GM23338 (cell line): Measurements from ENCODE around the gene ASPSCR1. TPM values are rescaled to one million over a fixed set of nuclear protein-coding genes. Genes with fewer than 3 reads are reported as not detected.

ENCODE experiments used
- ATAC-seq: fragments of 200-7000 bp; cut with Tn5 transposase; 3 replicates; pipeline ENCODE4 v1.9.1; 2020
- DNase-seq: peaks from one replicate; pipeline ENCODE4 v3.0.0-alpha.2; 2015; ENCODE audit warnings: low spot score
- H2AFZ ChIP-seq: fragments of 200-600 bp; sonication (generic); 2 replicates; pipeline ENCODE4 v1.8.0; 2016; ENCODE audit warnings: antibody characterized with exemption, mild to moderate bottlenecking, moderate library complexity
- H3F3A ChIP-seq: fragments of 200-600 bp; sonication (generic); replicated peaks from 2 replicates; pipeline ENCODE4 v1.8.0; 2017; ENCODE audit warnings: antibody characterized with exemption, mixed run types, low read depth
- H3K27ac ChIP-seq: fragments of 200-600 bp; sonication (generic); 2 replicates; pipeline ENCODE4 v1.6.1; 2016; ENCODE audit warnings: low read depth
- H3K27me3 ChIP-seq: fragments of 200-600 bp; sonication (generic); 2 replicates; pipeline ENCODE4 v1.8.0; 2016; ENCODE audit warnings: mild to moderate bottlenecking, mixed run types, moderate library complexity; ENCODE audit not compliant: insufficient read depth
- H3K36me3 ChIP-seq: fragments of 200-600 bp; sonication (generic); 2 replicates; pipeline ENCODE4 v1.8.0; 2016; ENCODE audit warnings: mild to moderate bottlenecking; ENCODE audit not compliant: insufficient read depth
- H3K4me1 ChIP-seq: fragments of 200-600 bp; sonication (generic); 2 replicates; pipeline ENCODE4 v1.8.0; 2016; ENCODE audit warnings: mild to moderate bottlenecking, moderate library complexity; ENCODE audit not compliant: insufficient read depth
- H3K4me2 ChIP-seq: fragments of 200-600 bp; sonication (generic); 2 replicates; pipeline ENCODE4 v1.7.1; 2017; ENCODE audit warnings: mixed run types
- H3K4me3 ChIP-seq: fragments of 200-600 bp; sonication (generic); 2 replicates; pipeline ENCODE4 v1.6.1; 2016; ENCODE audit warnings: mixed run types
- H3K79me2 ChIP-seq: fragments of 200-600 bp; sonication (generic); replicated peaks from 2 replicates; pipeline ENCODE4 v1.8.0; 2017; ENCODE audit warnings: mild to moderate bottlenecking; ENCODE audit not compliant: insufficient read depth
- H3K9me2 ChIP-seq: fragments of 200-600 bp; sonication (generic); 2 replicates; pipeline ENCODE4 v1.8.0; 2017; ENCODE audit not compliant: insufficient read depth
- H4K20me1 ChIP-seq: fragments of 200-600 bp; sonication (generic); replicated peaks from 2 replicates; pipeline ENCODE4 v1.8.0; 2017; ENCODE audit warnings: mild to moderate bottlenecking; ENCODE audit not compliant: insufficient read depth
- H3K27ac Mint-ChIP-seq: 2 replicates; pipeline ENCODE4 v1.8.0; 2020; ENCODE audit warnings: inconsistent platforms, mild to moderate bottlenecking, moderate library complexity, mixed read lengths
- H3K27me3 Mint-ChIP-seq: 3 replicates; pipeline ENCODE4 v1.8.0; 2022; ENCODE audit warnings: low read depth, mild to moderate bottlenecking, moderate library complexity, mixed read lengths, inconsistent platforms; ENCODE audit not compliant: insufficient read depth, poor library complexity
- H3K36me3 Mint-ChIP-seq: 3 replicates; pipeline ENCODE4 v1.8.0; 2021; ENCODE audit warnings: low read depth, mild to moderate bottlenecking, inconsistent platforms, moderate library complexity, mixed read lengths
- H3K4me1 Mint-ChIP-seq: 3 replicates; pipeline ENCODE4 v1.8.0; 2020; ENCODE audit warnings: mild to moderate bottlenecking, inconsistent platforms, mixed read lengths
- H3K4me3 Mint-ChIP-seq: 3 replicates; pipeline ENCODE4 v1.8.0; 2021; ENCODE audit warnings: moderate library complexity, mild to moderate bottlenecking, inconsistent platforms, mixed read lengths
- H3K9me3 Mint-ChIP-seq: 3 replicates; pipeline ENCODE4 v1.8.0; 2020; ENCODE audit warnings: moderate library complexity, mild to moderate bottlenecking, inconsistent platforms, mixed read lengths
- CREB1 ChIP-seq: fragments of 250-450 bp; sonication (Bioruptor Pico); IDR thresholded peaks from 2 replicates; pipeline ENCODE4 v1.5.0; 2020; ENCODE audit warnings: low read depth, mild to moderate bottlenecking, moderate library complexity
- EZH2 ChIP-seq: fragments of 200-600 bp; sonication (generic); IDR thresholded peaks from one replicate; pipeline ENCODE4 v1.8.0; 2017; ENCODE audit warnings: antibody characterized with exemption, mild to moderate bottlenecking, low read depth; ENCODE audit not compliant: unreplicated experiment
- EZH2phosphoT487 ChIP-seq: fragments of 200-600 bp; sonication (generic); IDR thresholded peaks from one replicate; pipeline ENCODE4 v1.8.1; 2018; ENCODE audit warnings: antibody characterized with exemption; ENCODE audit not compliant: unreplicated experiment
- JUNB ChIP-seq: IDR thresholded peaks from one replicate; pipeline ENCODE4 v1.6.1; 2016; ENCODE audit warnings: antibody characterized with exemption; ENCODE audit not compliant: unreplicated experiment
- NANOG ChIP-seq: IDR thresholded peaks from 2 replicates; pipeline ENCODE4 v1.6.1; 2016; ENCODE audit warnings: antibody characterized with exemption, borderline replicate concordance
- POLR2AphosphoS5 ChIP-seq: IDR thresholded peaks from 2 replicates; pipeline ENCODE4 v1.6.1; 2016; ENCODE audit warnings: antibody characterized with exemption, low read depth
- STAT1 ChIP-seq: IDR thresholded peaks from one replicate; pipeline ENCODE4 v1.6.1; 2016; ENCODE audit warnings: antibody characterized with exemption; ENCODE audit not compliant: unreplicated experiment
- ZNF114 ChIP-seq: fragments of 250-450 bp; sonication (Bioruptor Pico); IDR thresholded peaks from 2 replicates; pipeline ENCODE4 v1.5.0; 2020; ENCODE audit warnings: mild to moderate bottlenecking, moderate library complexity
- ZNF331 ChIP-seq: fragments of 250-450 bp; sonication (Bioruptor Pico); IDR thresholded peaks from 2 replicates; pipeline ENCODE4 v1.5.0; 2020; ENCODE audit warnings: low read depth, mild to moderate bottlenecking, moderate library complexity
- polyA plus RNA-seq: library from polyadenylated mRNA; unstranded; fragments of >200 nt; fragmentation: Nextera tagmentation; extraction: Ambion mirVana; gene quantifications from 2 replicates; pipeline ENCODE4 v1.2.1, GENCODE V29; 2016
- total RNA-seq: library from RNA; depleted of rRNA; stranded (reverse); fragments of >200 nt; shearing (Covaris generic); gene quantifications from 2 replicates; pipeline ENCODE4 v1.2.3, GENCODE V29; 2014
- TF ChIP-seq, protein P1 (sequence below): IDR thresholded peaks from 2 replicates; pipeline ENCODE4 v1.6.1; 2016; ENCODE audit warnings: antibody characterized with exemption
- TF ChIP-seq, protein P2 (sequence below): IDR thresholded peaks from one replicate; pipeline ENCODE4 v1.6.1; 2018; ENCODE audit warnings: antibody characterized with exemption; ENCODE audit not compliant: unreplicated experiment
- TF ChIP-seq, protein P3 (sequence below): fragments of 250-450 bp; sonication (Bioruptor Pico); IDR thresholded peaks from 2 replicates; pipeline ENCODE4 v1.5.0; 2020; ENCODE audit warnings: mild to moderate bottlenecking, moderate library complexity
- TF ChIP-seq, protein P4 (sequence below), 2 experiments: fragments of 200-600 bp in 1 of 2; sonication (generic) in 1 of 2; conservative IDR thresholded peaks; 2 replicates each; pipeline versions ENCODE4 v1.5.1 to v1.6.1; 2016 to 2017; ENCODE audit warnings: antibody characterized with exemption in 2 of 2, low read depth in 2 of 2, mild to moderate bottlenecking in 2 of 2, moderate library complexity in 1 of 2

The ASPSCR1 gene
- total and polyA plus RNA-seq, 2 experiments from 2014 or later, result 44.2 to 46.9 TPM

DNA sequence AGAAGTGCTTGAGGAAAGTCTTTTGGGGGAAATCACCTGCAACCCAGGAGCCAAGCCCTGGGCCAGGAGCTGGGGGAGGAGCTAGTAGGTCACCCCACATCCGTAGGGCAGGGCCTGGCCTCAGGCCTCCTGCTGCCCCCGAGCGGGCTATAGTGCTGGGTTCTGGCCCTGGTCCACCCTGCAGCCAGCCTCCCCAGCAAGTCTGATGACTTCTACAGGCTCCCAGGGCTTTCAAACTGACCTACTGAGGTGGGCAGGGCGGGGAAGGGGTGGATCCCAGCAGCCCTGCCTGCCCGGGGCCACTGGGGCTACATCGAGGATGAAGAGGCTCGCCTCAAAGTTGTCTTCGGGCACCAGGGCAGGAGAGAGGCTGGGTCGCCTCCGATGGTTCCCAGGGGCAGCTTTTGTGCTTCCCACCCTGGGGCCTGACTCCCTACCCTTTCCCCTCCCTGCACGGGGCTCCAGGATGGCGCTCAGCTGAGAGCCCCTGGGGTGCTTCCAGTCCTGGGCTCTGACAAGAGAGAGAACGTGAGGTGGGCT, 40.3 kb downstream of the ASPSCR1 start:
- Histone ChIP-seq H3K27ac (peak overlapping the region; percentile 80; the same call in 1 of the 2 replicates), H3K9me2 (no peaks in the 10 kb centered on the region), H3K4me3 (no peak overlapping the region), H3K4me1 (peaks cover 5% of the 10 kb centered on the region; the same call in 1 of the 2 replicates), H3K27me3 (no peaks in the 10 kb centered on the region), H3K36me3 (no peaks in the 10 kb centered on the region), H4K20me1 (peaks cover 3% of the 10 kb centered on the region), H3F3A (peaks cover 8% of the 10 kb centered on the region; the same call in 1 of the 2 replicates), H2AFZ (no peak overlapping the region), H3K79me2 (peaks cover 15% of the 10 kb centered on the region), H3K4me2 (no peak overlapping the region)
- ATAC-seq (no peak), DNase-seq (no peak)
- peaks cover 6% of the 10 kb centered on the region; the same call in 1 of the 3 replicates for H3K36me3 Mint-ChIP-seq
- H3K27me3 Mint-ChIP-seq, result peaks cover 15% of the 10 kb centered on the region
- H3K4me3 Mint-ChIP-seq, result no peak overlapping the region
- H3K9me3 Mint-ChIP-seq, result no peaks in the 10 kb centered on the region
- H3K4me1 Mint-ChIP-seq, result peaks cover 5% of the 10 kb centered on the region; the same call in 2 of the 3 replicates
- TF ChIP-seq ZNF331 (CRISPR knock-in tag), result no peak
- TF ChIP-seq NANOG, result no peak
- TF ChIP-seq, protein P1, sequence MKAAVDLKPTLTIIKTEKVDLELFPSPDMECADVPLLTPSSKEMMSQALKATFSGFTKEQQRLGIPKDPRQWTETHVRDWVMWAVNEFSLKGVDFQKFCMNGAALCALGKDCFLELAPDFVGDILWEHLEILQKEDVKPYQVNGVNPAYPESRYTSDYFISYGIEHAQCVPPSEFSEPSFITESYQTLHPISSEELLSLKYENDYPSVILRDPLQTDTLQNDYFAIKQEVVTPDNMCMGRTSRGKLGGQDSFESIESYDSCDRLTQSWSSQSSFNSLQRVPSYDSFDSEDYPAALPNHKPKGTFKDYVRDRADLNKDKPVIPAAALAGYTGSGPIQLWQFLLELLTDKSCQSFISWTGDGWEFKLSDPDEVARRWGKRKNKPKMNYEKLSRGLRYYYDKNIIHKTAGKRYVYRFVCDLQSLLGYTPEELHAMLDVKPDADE, result no peak
- TF ChIP-seq, protein P2, sequence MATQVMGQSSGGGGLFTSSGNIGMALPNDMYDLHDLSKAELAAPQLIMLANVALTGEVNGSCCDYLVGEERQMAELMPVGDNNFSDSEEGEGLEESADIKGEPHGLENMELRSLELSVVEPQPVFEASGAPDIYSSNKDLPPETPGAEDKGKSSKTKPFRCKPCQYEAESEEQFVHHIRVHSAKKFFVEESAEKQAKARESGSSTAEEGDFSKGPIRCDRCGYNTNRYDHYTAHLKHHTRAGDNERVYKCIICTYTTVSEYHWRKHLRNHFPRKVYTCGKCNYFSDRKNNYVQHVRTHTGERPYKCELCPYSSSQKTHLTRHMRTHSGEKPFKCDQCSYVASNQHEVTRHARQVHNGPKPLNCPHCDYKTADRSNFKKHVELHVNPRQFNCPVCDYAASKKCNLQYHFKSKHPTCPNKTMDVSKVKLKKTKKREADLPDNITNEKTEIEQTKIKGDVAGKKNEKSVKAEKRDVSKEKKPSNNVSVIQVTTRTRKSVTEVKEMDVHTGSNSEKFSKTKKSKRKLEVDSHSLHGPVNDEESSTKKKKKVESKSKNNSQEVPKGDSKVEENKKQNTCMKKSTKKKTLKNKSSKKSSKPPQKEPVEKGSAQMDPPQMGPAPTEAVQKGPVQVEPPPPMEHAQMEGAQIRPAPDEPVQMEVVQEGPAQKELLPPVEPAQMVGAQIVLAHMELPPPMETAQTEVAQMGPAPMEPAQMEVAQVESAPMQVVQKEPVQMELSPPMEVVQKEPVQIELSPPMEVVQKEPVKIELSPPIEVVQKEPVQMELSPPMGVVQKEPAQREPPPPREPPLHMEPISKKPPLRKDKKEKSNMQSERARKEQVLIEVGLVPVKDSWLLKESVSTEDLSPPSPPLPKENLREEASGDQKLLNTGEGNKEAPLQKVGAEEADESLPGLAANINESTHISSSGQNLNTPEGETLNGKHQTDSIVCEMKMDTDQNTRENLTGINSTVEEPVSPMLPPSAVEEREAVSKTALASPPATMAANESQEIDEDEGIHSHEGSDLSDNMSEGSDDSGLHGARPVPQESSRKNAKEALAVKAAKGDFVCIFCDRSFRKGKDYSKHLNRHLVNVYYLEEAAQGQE, result no peak
- TF ChIP-seq, protein P3, sequence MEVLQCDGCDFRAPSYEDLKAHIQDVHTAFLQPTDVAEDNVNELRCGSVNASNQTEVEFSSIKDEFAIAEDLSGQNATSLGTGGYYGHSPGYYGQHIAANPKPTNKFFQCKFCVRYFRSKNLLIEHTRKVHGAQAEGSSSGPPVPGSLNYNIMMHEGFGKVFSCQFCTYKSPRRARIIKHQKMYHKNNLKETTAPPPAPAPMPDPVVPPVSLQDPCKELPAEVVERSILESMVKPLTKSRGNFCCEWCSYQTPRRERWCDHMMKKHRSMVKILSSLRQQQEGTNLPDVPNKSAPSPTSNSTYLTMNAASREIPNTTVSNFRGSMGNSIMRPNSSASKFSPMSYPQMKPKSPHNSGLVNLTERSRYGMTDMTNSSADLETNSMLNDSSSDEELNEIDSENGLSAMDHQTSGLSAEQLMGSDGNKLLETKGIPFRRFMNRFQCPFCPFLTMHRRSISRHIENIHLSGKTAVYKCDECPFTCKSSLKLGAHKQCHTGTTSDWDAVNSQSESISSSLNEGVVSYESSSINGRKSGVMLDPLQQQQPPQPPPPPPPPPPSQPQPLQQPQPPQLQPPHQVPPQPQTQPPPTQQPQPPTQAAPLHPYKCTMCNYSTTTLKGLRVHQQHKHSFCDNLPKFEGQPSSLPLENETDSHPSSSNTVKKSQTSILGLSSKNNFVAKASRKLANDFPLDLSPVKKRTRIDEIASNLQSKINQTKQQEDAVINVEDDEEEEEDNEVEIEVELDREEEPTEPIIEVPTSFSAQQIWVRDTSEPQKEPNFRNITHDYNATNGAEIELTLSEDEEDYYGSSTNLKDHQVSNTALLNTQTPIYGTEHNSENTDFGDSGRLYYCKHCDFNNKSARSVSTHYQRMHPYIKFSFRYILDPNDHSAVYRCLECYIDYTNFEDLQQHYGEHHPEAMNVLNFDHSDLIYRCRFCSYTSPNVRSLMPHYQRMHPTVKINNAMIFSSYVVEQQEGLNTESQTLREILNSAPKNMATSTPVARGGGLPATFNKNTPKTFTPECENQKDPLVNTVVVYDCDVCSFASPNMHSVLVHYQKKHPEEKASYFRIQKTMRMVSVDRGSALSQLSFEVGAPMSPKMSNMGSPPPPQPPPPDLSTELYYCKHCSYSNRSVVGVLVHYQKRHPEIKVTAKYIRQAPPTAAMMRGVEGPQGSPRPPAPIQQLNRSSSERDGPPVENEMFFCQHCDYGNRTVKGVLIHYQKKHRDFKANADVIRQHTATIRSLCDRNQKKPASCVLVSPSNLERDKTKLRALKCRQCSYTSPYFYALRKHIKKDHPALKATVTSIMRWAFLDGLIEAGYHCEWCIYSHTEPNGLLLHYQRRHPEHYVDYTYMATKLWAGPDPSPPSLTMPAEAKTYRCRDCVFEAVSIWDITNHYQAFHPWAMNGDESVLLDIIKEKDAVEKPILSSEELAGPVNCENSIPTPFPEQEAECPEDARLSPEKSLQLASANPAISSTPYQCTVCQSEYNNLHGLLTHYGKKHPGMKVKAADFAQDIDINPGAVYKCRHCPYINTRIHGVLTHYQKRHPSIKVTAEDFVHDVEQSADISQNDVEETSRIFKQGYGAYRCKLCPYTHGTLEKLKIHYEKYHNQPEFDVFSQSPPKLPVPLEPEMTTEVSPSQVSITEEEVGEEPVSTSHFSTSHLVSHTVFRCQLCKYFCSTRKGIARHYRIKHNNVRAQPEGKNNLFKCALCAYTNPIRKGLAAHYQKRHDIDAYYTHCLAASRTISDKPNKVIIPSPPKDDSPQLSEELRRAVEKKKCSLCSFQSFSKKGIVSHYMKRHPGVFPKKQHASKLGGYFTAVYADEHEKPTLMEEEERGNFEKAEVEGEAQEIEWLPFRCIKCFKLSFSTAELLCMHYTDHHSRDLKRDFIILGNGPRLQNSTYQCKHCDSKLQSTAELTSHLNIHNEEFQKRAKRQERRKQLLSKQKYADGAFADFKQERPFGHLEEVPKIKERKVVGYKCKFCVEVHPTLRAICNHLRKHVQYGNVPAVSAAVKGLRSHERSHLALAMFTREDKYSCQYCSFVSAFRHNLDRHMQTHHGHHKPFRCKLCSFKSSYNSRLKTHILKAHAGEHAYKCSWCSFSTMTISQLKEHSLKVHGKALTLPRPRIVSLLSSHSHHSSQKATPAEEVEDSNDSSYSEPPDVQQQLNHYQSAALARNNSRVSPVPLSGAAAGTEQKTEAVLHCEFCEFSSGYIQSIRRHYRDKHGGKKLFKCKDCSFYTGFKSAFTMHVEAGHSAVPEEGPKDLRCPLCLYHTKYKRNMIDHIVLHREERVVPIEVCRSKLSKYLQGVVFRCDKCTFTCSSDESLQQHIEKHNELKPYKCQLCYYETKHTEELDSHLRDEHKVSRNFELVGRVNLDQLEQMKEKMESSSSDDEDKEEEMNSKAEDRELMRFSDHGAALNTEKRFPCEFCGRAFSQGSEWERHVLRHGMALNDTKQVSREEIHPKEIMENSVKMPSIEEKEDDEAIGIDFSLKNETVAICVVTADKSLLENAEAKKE (CRISPR knock-in tag), result no peak
- TF ChIP-seq ZNF114 (CRISPR knock-in tag), result no peak
- no peak for TF ChIP-seq POLR2AphosphoS5
- TF ChIP-seq, protein P4, sequence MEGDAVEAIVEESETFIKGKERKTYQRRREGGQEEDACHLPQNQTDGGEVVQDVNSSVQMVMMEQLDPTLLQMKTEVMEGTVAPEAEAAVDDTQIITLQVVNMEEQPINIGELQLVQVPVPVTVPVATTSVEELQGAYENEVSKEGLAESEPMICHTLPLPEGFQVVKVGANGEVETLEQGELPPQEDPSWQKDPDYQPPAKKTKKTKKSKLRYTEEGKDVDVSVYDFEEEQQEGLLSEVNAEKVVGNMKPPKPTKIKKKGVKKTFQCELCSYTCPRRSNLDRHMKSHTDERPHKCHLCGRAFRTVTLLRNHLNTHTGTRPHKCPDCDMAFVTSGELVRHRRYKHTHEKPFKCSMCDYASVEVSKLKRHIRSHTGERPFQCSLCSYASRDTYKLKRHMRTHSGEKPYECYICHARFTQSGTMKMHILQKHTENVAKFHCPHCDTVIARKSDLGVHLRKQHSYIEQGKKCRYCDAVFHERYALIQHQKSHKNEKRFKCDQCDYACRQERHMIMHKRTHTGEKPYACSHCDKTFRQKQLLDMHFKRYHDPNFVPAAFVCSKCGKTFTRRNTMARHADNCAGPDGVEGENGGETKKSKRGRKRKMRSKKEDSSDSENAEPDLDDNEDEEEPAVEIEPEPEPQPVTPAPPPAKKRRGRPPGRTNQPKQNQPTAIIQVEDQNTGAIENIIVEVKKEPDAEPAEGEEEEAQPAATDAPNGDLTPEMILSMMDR (conservative IDR thresholded peaks at IDR 0.05; ENCODE audit: low read depth in 2 of 2), result no peak
- TF ChIP-seq CREB1 (CRISPR knock-in tag), result no peak
- no peak for TF ChIP-seq JUNB
- TF ChIP-seq EZH2phosphoT487, result no peak
- TF ChIP-seq EZH2, result no peak
- TF ChIP-seq STAT1, result no peak
- no peak overlapping the region for H3K27ac Mint-ChIP-seq
